T-helper 1 cell treated with Interleukin-12 subunit alpha and Interleukin-12 subunit beta and Interleukin-4 antibody, amounts not matched to agents 30 μg/mL and 1 μg/mL, for 36 hours (primary cell): ENCODE measurements around the gene DISC1.
A peak's percentile ranks its signal among the peaks of the same experiment; 100 is the strongest.
"Not testable (repeated sequence)": the region's sequence is repeated elsewhere in the genome, so short reads cannot be mapped to it uniquely, and the experiment has no call there.

ENCODE experiments used
- H3K27ac Mint-ChIP-seq: one replicate; pipeline ENCODE4 v1.8.0; 2021; ENCODE audit warnings: mild to moderate bottlenecking, mixed read lengths
- H3K27me3 Mint-ChIP-seq: one replicate; pipeline ENCODE4 v1.8.0; 2021; ENCODE audit warnings: low read depth, mixed read lengths
- H3K36me3 Mint-ChIP-seq: one replicate; pipeline ENCODE4 v1.8.0; 2021; ENCODE audit warnings: low read depth, mixed read lengths
- H3K4me1 Mint-ChIP-seq: one replicate; pipeline ENCODE4 v1.8.0; 2021; ENCODE audit warnings: low read depth, mixed read lengths
- H3K4me3 Mint-ChIP-seq: one replicate; pipeline ENCODE4 v1.8.0; 2021; ENCODE audit warnings: mild to moderate bottlenecking, moderate library complexity, mixed read lengths
- H3K9me3 Mint-ChIP-seq: one replicate; pipeline ENCODE4 v1.8.0; 2021; ENCODE audit warnings: mixed read lengths

Gene DISC1

DNA sequence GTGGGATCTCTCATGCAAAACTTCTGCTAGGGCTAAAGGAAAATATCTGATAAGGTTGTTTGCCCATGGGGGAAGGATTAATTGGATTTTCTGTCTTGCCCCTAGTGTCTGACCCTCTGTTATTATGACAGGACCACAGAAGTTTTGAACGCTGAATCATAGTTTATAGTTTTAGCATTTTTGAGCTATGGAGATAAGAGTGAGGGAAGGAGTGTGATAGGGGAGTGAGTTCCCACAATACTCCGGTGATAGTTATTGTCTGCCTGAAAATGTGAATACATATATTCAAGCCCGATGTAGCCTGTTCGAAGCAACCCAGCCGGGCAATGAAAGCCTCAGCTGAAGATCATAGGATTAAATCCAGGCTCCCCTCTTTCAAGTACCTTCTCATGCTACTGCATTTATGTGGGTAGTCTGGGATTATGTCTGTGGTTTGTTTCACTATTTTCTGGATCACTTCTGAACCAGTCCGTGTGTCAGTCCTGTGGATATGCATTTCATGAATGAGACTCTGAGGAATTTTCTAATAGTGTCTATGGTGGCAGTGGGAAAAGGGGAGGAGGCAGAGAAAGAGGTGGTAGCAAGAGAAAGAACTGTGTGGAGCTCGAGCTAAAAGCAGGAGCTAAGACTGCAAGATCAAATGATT, 258.7 kb downstream of the DISC1 start:
- Mint-ChIP-seq H3K36me3 (no peaks in the 10 kb centered on the region), H3K4me3 (no peak overlapping the region), H3K9me3 (no peaks in the 10 kb centered on the region)

DNA sequence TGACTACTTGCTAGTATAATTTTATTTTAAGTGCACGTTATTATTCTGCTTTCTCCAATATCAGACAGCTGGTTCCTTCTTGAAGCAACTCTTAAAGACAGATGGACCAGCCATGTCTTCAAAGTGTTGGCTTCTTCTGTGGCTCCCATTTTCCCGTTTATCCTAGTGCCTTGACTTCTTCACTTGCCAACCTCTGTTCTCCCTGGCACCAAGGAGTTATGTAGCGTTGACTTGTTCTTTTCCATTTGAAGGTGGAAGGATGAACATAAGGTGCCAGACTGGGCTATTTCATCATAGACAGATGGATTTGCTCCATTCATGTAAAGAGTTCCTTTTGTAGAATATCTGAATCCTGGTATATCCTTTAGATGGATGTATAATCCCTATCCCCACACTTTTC, 260.6 kb downstream of the DISC1 start:
- no peaks in the 10 kb centered on the region for H3K27me3 Mint-ChIP-seq
- no peak overlapping the region for H3K4me3 Mint-ChIP-seq
- H3K36me3 Mint-ChIP-seq, result no peaks in the 10 kb centered on the region
- H3K9me3 Mint-ChIP-seq, result no peaks in the 10 kb centered on the region
- H3K27ac Mint-ChIP-seq, result no peak overlapping the region
- H3K4me1 Mint-ChIP-seq, result no peaks in the 10 kb centered on the region

More for the DNA sequence above, 258.7 kb downstream of the DISC1 start:
- H3K27me3 Mint-ChIP-seq, result no peaks in the 10 kb centered on the region
- H3K4me1 Mint-ChIP-seq, result no peaks in the 10 kb centered on the region
- no peak overlapping the region for H3K27ac Mint-ChIP-seq

DNA sequence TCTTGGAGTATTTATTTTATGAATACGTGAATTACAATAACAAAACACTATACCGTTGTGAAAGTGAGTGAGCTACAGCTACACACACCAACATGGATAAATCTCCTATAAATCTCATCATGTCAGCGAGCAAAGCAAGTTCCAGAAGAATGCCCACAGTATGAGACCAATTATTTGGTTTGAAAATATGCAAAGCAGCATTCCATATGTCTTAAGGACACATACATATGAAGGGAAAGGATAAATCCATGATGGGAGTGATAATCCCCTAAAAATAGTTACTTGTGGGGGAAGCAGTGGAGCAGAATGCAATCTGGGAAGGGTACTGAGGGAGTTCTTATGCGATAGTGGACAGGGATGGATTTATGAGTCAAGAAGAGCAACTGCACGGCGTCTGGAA, 261.3 kb downstream of the DISC1 start:
- no peaks in the 10 kb centered on the region for H3K36me3 Mint-ChIP-seq
- no peak overlapping the region for H3K4me3 Mint-ChIP-seq
- H3K9me3 Mint-ChIP-seq, result no peaks in the 10 kb centered on the region
- H3K27ac Mint-ChIP-seq, result no peak overlapping the region
- no peaks in the 10 kb centered on the region for H3K4me1 Mint-ChIP-seq
- H3K27me3 Mint-ChIP-seq, result no peaks in the 10 kb centered on the region

DNA sequence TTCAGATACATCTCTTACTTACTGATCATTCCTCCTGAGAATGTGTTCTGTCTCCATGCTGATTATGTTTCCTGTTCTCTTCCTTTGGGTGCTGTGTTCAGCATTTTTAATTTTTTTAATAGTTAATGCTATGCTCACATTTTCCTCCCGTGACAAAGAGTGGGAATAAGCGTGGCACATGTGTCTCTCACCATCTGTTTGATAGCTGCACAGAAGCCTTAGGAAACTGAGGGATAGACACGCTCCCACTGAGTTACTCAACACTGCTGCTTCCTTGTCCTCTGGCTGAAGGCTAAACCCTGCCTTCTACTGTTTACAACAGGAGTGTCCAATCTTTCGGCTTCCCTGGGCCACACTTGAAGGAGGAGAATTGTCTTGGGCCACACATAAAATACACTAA, 264.2 kb downstream of the DISC1 start:
- H3K27me3 Mint-ChIP-seq, result peaks cover 9% of the 10 kb centered on the region
- no peaks in the 10 kb centered on the region for H3K36me3 Mint-ChIP-seq
- H3K4me3 Mint-ChIP-seq, result no peak overlapping the region
- no peak overlapping the region for H3K27ac Mint-ChIP-seq
- H3K4me1 Mint-ChIP-seq, result no peaks in the 10 kb centered on the region
- no peaks in the 10 kb centered on the region for H3K9me3 Mint-ChIP-seq

DNA sequence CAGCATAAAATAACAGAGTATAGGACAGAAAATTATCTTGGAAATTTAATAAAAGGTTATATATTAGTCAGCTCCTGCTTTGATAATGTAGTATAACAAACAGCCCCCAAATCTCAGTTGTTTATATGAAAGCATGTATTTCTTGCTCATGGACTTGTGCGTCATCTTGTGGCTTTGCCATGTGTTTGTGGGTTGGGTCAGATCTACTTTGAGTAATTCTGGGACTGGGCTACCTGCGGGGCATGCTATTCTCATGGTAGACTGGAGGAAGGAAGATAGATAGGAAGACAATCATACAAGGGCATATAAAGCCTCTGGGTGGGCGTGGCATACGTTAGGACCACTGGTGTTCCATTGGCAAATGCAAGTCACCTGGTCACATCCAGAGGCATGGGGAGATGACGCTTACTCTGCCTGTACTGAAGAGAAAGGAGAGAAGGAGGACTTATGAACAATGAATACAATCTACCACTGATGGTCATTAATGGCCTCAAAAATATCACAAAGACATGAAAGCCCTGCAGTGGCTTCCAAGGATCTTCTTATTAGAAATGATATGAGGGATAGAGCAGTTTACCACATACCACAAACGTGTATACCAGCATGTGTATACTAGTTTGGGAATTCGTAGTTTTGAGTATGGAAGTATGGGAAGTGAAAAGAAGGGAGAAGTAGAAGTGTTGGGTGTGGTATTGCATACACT, 267.0 kb downstream of the DISC1 start:
- no peak overlapping the region for H3K4me3 Mint-ChIP-seq
- peaks cover 4% of the 10 kb centered on the region for H3K4me1 Mint-ChIP-seq
- H3K27ac Mint-ChIP-seq, result no peak overlapping the region
- no peaks in the 10 kb centered on the region for H3K9me3 Mint-ChIP-seq
- peaks cover 9% of the 10 kb centered on the region for H3K27me3 Mint-ChIP-seq
- no peaks in the 10 kb centered on the region for H3K36me3 Mint-ChIP-seq

DNA sequence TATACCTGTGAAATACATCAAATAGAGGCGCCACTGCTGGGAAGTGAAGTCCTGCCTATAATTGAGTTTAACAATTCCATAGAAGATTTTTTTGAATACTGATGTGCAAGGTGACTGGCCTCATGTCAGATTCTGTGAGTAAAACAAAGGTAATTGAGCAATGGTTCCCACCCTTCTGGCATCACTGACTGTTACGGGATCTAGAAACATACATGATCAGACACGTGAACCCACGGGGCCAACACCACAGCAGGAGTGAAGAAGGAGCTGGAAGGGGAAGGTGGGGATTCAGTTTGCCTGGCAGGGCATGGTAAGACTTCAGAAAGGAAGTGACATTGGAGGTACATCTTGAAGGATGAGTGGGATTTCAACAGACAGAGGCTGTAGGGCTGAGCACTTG, 270.2 kb downstream of the DISC1 start:
- Mint-ChIP-seq H3K4me3 (no peak overlapping the region), H3K4me1 (peaks cover 6% of the 10 kb centered on the region), H3K9me3 (no peaks in the 10 kb centered on the region), H3K36me3 (peaks cover 2% of the 10 kb centered on the region), H3K27me3 (peaks cover 9% of the 10 kb centered on the region), H3K27ac (peak overlapping the region; percentile 21)

DNA sequence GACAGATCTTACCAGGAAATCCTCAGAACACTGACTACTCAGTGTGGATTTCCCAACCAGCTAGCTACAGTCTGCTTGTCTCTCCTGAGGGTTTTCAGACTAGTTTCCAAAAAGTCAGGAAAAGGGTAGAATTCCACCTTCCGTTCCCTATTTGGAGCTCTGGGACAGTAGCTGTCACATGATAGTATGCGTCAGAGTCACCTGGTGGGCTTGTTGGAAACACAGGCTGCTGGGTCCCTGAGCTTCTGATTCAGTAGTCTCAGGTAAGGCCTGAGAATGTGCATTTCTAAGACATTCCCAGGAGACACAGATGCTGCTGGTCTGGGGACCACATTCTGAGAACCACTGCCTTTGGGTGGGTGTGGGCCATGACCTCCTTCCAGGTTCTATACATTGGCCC, 272.5 kb downstream of the DISC1 start:
- peak overlapping the region; percentile 46 for H3K27ac Mint-ChIP-seq
- no peak overlapping the region for H3K4me3 Mint-ChIP-seq
- H3K4me1 Mint-ChIP-seq, result peaks cover 6% of the 10 kb centered on the region
- no peaks in the 10 kb centered on the region for H3K9me3 Mint-ChIP-seq
- H3K27me3 Mint-ChIP-seq, result peaks cover 4% of the 10 kb centered on the region
- peaks cover 2% of the 10 kb centered on the region for H3K36me3 Mint-ChIP-seq

DNA sequence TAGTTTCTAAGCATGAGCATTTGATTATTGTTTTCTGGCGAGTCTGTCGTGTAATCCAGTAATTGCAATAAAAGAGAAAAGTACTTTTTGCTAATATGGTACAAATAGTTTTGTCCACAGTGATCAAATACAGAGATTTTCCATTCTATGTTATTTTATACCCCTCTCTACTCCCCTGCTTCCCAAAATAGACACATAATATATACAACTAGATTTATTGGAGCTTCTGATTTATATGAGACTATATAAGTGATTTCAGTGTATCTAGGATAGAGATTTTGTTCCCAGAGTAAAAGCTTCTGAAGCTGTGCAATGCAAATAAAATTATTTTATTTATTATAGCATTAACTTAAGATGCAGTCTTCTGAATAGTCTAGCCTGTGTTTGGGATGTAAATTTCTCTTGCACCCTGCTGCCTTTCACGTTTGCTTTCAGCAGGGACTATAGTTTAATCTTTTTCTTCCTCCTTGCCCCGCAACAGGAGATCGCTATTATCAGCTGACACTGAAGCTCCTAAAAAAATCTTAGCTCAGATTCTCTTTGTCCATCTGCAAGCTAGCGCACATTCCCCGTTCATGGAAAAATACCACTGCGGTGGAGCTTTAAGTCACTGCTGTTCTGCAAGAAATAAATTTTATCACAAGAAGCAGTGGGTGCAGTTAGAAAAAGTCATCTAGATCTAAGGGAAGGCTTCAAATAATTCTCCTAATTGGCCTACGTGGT, 273.3 kb downstream of the DISC1 start:
- Mint-ChIP-seq H3K4me3 (no peak overlapping the region), H3K36me3 (peaks cover 2% of the 10 kb centered on the region), H3K4me1 (peaks cover 6% of the 10 kb centered on the region), H3K9me3 (no peaks in the 10 kb centered on the region), H3K27ac (no peak overlapping the region), H3K27me3 (no peaks in the 10 kb centered on the region)

DNA sequence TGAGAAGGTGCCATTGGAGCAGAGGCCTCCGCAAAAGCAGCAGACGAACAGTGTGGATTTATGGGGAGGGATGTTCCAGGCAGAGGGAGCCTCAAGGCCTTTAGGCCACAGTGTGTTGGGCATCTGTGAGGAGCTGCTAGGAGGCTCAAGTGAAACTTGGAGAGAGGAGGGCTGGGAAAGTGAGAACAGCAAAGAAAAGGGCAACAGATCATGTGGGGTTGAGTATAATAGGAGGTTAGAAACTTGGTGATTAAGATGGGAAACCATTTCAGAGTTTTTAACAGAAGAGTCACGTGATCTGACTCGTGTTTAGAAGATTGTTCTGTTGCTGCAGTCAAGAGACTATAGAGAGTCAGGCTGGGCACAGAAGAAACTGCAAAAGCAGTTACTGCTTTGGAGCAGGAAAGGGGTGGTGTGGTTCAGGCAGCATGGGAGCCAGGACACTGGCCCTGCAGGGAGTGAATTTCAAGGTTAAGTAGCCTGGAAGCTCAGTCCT, 277.0 kb downstream of the DISC1 start:
- peaks cover 7% of the 10 kb centered on the region for H3K27me3 Mint-ChIP-seq
- H3K4me3 Mint-ChIP-seq, result no peak overlapping the region
- peaks cover 2% of the 10 kb centered on the region for H3K36me3 Mint-ChIP-seq
- H3K4me1 Mint-ChIP-seq, result peaks cover 2% of the 10 kb centered on the region
- H3K9me3 Mint-ChIP-seq, result peaks cover 4% of the 10 kb centered on the region
- H3K27ac Mint-ChIP-seq, result no peak overlapping the region

DNA sequence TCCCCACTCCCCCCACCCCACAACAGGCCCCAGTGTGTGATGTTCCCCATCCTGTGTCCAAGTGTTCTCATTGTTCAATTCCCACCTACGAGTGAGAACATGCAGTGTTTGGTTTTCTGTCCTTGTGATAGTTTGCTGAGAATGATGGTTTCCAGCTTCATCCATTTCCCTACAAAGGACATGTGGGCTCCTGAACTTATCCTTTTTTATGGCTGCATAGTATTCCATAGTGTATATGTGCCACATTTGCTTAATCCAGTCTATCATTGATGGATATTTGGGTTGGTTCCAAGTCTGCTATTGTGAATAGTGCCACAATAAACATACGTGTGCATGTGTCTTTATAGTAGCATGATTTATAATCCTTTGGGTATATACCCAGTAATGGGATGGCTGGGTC, 280.7 kb downstream of the DISC1 start:
- H3K36me3 Mint-ChIP-seq, H3K4me3 Mint-ChIP-seq, H3K27ac Mint-ChIP-seq, H3K9me3 Mint-ChIP-seq, H3K4me1 Mint-ChIP-seq: not testable (repeated sequence)
- H3K27me3 Mint-ChIP-seq, result peaks cover 29% of the 10 kb centered on the region

DNA sequence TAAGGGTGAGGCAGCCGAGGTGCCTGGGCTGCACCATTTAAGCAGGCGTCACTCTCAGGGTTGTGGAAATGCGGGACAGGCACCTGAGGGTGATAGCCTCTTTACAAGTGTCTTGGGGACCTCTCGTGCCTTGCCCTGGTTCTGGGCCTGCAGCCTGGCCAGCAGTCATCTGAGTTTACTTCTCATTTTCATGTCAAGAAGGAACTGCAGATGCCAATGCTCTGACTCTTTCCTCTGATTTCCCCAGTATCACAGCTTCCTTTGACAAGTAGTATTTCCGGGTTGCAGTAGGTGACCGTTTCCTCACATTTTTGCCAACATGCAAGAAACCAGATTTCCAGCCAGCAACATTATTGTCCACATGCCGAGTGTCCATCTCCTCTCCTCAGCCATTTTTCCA, 286.9 kb downstream of the DISC1 start:
- Mint-ChIP-seq H3K4me1 (peaks cover 25% of the 10 kb centered on the region), H3K36me3 (peaks cover 4% of the 10 kb centered on the region), H3K4me3 (no peak overlapping the region), H3K9me3 (no peaks in the 10 kb centered on the region), H3K27me3 (peaks cover 47% of the 10 kb centered on the region), H3K27ac (no peak overlapping the region)

DNA sequence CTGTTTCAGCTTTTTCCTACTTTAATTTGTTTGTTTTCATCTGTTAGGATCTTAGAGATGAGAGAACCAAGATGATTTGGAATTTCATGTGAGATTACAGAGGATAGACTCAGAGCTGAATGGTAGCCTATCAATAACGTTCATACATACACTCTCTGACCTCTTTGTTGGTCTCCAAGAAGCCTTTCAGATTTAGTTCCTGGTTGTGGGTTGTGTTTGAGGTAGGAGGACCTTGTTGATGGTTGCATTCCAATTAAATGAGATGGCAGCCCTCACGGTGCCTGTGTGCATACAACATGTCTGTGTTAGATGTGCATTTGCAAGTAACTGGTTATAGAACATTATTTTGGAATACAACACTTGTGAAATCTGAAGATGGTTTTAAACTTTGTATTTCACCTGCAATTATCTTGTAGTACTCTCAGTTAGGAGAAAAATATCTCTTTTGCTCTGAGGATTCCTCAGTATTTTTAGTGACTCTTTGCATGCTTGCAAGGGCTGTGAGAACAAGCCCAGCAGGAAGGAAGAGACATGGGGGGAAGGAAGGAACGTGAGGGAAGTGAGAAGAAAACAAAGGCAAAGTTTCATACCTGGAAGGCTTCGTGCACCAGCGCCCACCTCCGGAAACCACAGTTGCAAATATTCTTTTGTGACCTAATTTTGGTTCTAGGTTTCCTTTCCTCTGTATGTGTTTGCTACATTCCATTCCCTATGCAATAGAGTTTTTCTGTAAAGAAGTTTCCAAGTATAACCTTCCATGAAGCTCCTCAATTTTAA, 291.8 kb downstream of the DISC1 start:
- no peaks in the 10 kb centered on the region for H3K9me3 Mint-ChIP-seq
- H3K36me3 Mint-ChIP-seq, result peaks cover 2% of the 10 kb centered on the region
- H3K4me1 Mint-ChIP-seq, result peaks cover 41% of the 10 kb centered on the region
- H3K27me3 Mint-ChIP-seq, result peaks cover 24% of the 10 kb centered on the region
- H3K4me3 Mint-ChIP-seq, result peak overlapping the region; percentile 70
- peak overlapping the region; percentile 21 for H3K27ac Mint-ChIP-seq

DNA sequence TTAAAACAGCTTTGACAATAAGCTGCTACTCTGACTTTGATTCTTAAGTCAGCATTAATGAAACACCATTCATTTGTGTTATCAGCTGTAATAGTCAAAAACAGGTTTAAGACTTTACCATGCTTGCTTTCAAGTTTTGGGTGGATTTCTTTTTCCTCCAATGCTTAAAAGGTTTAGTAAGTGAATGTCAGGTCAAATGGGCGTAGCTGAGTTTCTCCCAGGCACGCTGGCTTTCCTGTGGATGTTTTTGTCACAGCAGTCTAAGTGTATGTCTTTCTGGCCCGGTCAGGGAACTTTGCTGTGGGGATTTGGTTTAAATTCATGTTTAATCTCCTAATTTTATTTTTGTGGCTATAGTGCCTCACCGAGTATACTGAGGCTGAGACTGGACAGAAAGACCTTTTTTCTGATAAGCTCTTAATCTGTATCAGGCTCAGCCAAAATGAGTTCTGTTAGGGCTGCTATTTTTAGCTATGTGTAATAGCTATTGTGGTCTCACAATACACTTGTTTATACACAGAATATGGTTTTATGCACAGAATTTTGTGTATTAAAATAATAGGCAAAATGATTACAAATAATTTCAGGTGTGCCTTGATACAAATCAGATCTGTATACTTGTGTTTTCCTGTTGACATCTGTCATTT, 292.8 kb downstream of the DISC1 start:
- Mint-ChIP-seq H3K9me3 (no peaks in the 10 kb centered on the region), H3K4me1 (peaks cover 43% of the 10 kb centered on the region), H3K27ac (no peak overlapping the region), H3K4me3 (peak overlapping the region; percentile 70), H3K27me3 (peaks cover 28% of the 10 kb centered on the region), H3K36me3 (peaks cover 2% of the 10 kb centered on the region)

DNA sequence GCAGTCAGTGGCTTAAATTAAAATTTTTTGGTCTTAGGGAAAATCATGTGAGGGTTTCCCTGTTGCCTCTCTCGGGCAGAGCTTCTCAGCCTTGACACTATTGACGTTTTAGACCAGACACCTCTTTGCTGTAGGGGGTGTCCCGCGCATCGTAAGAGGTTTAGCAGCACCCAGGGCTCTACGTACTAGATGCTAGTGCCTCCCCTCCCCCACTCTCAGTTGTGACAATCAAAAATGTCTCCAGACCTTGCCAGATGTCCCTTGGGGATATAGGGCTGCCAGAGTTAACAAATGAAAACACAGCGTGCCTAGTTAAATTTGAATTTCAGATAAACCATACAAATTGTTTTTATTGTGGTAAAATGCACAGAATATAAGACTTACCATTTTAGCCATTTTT, 293.3 kb downstream of the DISC1 start:
- no peaks in the 10 kb centered on the region for H3K36me3 Mint-ChIP-seq
- H3K9me3 Mint-ChIP-seq, result no peaks in the 10 kb centered on the region
- peaks cover 43% of the 10 kb centered on the region for H3K4me1 Mint-ChIP-seq
- no peak overlapping the region for H3K4me3 Mint-ChIP-seq
- peaks cover 29% of the 10 kb centered on the region for H3K27me3 Mint-ChIP-seq
- H3K27ac Mint-ChIP-seq, result no peak overlapping the region
